ENCODE data around the gene MSRB1.

- no peak for TF ChIP-seq EZH2phosphoT487 (conservative IDR thresholded peaks at IDR 0.05; ENCODE audit: low read length)
- TF ChIP-seq CTCF (IDR thresholded peaks at IDR 0.05; ENCODE audit: insufficient read depth, low read length, poor library complexity, severe bottlenecking): no peak
These were observed 42.6 kb upstream of the MSRB1 start for GRCh38 chr16:1985466-1986150.
